ENCODE results near the gene LAD1. TPM values are rescaled to one million over a fixed set of nuclear protein-coding genes. Genes with fewer than 3 reads are reported as not detected.
A peak's percentile ranks its signal among the peaks of the same experiment; 100 is the strongest.

Gene LAD1
- total and polyA plus RNA-seq, 2 donors (not counting 1 experiment from before 2014, with no cell fraction given): not detected

GRCh38 chr1:201379733-201380242 is 19.3 kb downstream of the LAD1 start:
- no peak for TF ChIP-seq EZH2 (IDR thresholded peaks at IDR 0.05; ENCODE audit: low read length, missing control alignments)
- no peak for TF ChIP-seq CTCF (conservative IDR thresholded peaks at IDR 0.05 in 1 of 2, IDR thresholded peaks at IDR 0.05 in 1 of 2; ENCODE audit: low read depth in 1 of 2, low read length in 2 of 2)
- no peaks in the 10 kb centered on the region for H3K79me2 ChIP-seq (ENCODE audit: control insufficient read depth, insufficient read depth, low read length)
- H3K27ac ChIP-seq (ENCODE audit: insufficient read depth, low read length): no peak overlapping the region
- DNase-seq (ENCODE audit: low read depth in 2 of 2): no peak
- H3K9me3 ChIP-seq (ENCODE audit: control insufficient read depth, insufficient read depth, low read depth, low read length): no peaks in the 10 kb centered on the region
- no peak overlapping the region for H3K4me3 ChIP-seq (replicated peaks in 1 of 4; ENCODE audit: control extremely low read depth in 1 of 4, insufficient read depth in 1 of 4, low read depth in 3 of 4, low read length in 4 of 4)
- H3K36me3 ChIP-seq (ENCODE audit: control insufficient read depth, insufficient read depth, low read length): no peaks in the 10 kb centered on the region
- H4K20me1 ChIP-seq (ENCODE audit: control insufficient read depth, extremely low read depth, insufficient read depth, low read length): no peaks in the 10 kb centered on the region
- peaks cover 13% of the 10 kb centered on the region for H3K27me3 ChIP-seq (ENCODE audit: control insufficient read depth, insufficient read depth, low read length)
- no peak overlapping the region for H2AFZ ChIP-seq (ENCODE audit: low read length)
- H3K4me1 ChIP-seq (ENCODE audit: control insufficient read depth, extremely low read depth, insufficient read depth, low read length): peaks cover 13% of the 10 kb centered on the region
- H3K9ac ChIP-seq (ENCODE audit: insufficient read depth, low read length): no peak overlapping the region
- H3K4me2 ChIP-seq (ENCODE audit: extremely low read depth, insufficient read depth, low read length): no peak overlapping the region

GRCh38 chr1:201378804-201379203 is 20.3 kb downstream of the LAD1 start:
- no peak overlapping the region for H3K27ac ChIP-seq (ENCODE audit: insufficient read depth, low read length)
- no peak overlapping the region for H3K4me3 ChIP-seq (replicated peaks in 1 of 4; ENCODE audit: control extremely low read depth in 1 of 4, insufficient read depth in 1 of 4, low read depth in 3 of 4, low read length in 4 of 4)
- peaks cover 5% of the 10 kb centered on the region for H3K4me1 ChIP-seq (ENCODE audit: control insufficient read depth, extremely low read depth, insufficient read depth, low read length)
- H3K9ac ChIP-seq (ENCODE audit: insufficient read depth, low read length): no peak overlapping the region
- no peaks in the 10 kb centered on the region for H3K9me3 ChIP-seq (ENCODE audit: control insufficient read depth, insufficient read depth, low read depth, low read length)
- DNase-seq (ENCODE audit: low read depth in 2 of 2): no peak
- peaks cover 13% of the 10 kb centered on the region for H3K27me3 ChIP-seq (ENCODE audit: control insufficient read depth, insufficient read depth, low read length)
- no peaks in the 10 kb centered on the region for H3K36me3 ChIP-seq (ENCODE audit: control insufficient read depth, insufficient read depth, low read length)
- no peaks in the 10 kb centered on the region for H3K79me2 ChIP-seq (ENCODE audit: control insufficient read depth, insufficient read depth, low read length)
- no peak overlapping the region for H3K4me2 ChIP-seq (ENCODE audit: extremely low read depth, insufficient read depth, low read length)
- no peak for TF ChIP-seq EZH2 (IDR thresholded peaks at IDR 0.05; ENCODE audit: low read length, missing control alignments)
- no peak for TF ChIP-seq CTCF (conservative IDR thresholded peaks at IDR 0.05 in 1 of 2, IDR thresholded peaks at IDR 0.05 in 1 of 2; ENCODE audit: low read depth in 1 of 2, low read length in 2 of 2)
- H2AFZ ChIP-seq (ENCODE audit: low read length): no peak overlapping the region
- no peaks in the 10 kb centered on the region for H4K20me1 ChIP-seq (ENCODE audit: control insufficient read depth, extremely low read depth, insufficient read depth, low read length)

GRCh38 chr1:201377611-201378092 is 21.5 kb downstream of the LAD1 start, which contains the start of gene TNNT2:
TNNT2 (minus strand) TSS chr1:201377680; CDS start chr1:201373254, 4,426 bp downstream.
- Histone ChIP-seq H3K4me2 (ENCODE audit: extremely low read depth, insufficient read depth, low read length) (no peak within 1 kb of the TSS), H3K4me3 (replicated peaks in 1 of 4; ENCODE audit: control extremely low read depth in 1 of 4, insufficient read depth in 1 of 4, low read depth in 3 of 4, low read length in 4 of 4) (no peak within 1 kb of the TSS), H3K79me2 (ENCODE audit: control insufficient read depth, insufficient read depth, low read length) (no peaks in the 10 kb centered on the region), H3K36me3 (ENCODE audit: control insufficient read depth, insufficient read depth, low read length) (no peaks in the 10 kb centered on the region), H3K27me3 (ENCODE audit: control insufficient read depth, insufficient read depth, low read length) (peaks cover 21% of the 10 kb centered on the region), H3K27ac (ENCODE audit: insufficient read depth, low read length) (no peak within 1 kb of the TSS), H3K4me1 (ENCODE audit: control insufficient read depth, extremely low read depth, insufficient read depth, low read length) (no peaks in the 10 kb centered on the region), H2AFZ (ENCODE audit: low read length) (no peak within 1 kb of the TSS), H3K9ac (ENCODE audit: insufficient read depth, low read length) (no peak within 1 kb of the TSS), H3K9me3 (ENCODE audit: control insufficient read depth, insufficient read depth, low read depth, low read length) (no peaks in the 10 kb centered on the region), H4K20me1 (ENCODE audit: control insufficient read depth, extremely low read depth, insufficient read depth, low read length) (no peaks in the 10 kb centered on the region)
- peak in 1 of 2 donors; percentile 36 for DNase-seq (ENCODE audit: low read depth in 2 of 2)
- TF ChIP-seq EZH2 (IDR thresholded peaks at IDR 0.05; ENCODE audit: low read length, missing control alignments) (no peak), CTCF (conservative IDR thresholded peaks at IDR 0.05 in 1 of 2, IDR thresholded peaks at IDR 0.05 in 1 of 2; ENCODE audit: low read depth in 1 of 2, low read length in 2 of 2) (no peak)

All from fibroblast of lung (primary cell).